H9 (cell line): ENCODE results near the gene PIP5K1A. TPM values are rescaled to one million over a fixed set of nuclear protein-coding genes. Genes with fewer than 3 reads are reported as not detected.

Experiments used
- DNase-seq: peaks from one replicate; pipeline ENCODE4 v3.0.0-alpha.2; 2017
- H2AFZ ChIP-seq: one replicate; pipeline ENCODE4 v1.6.1; 2013; ENCODE audit warnings: mild to moderate bottlenecking, low read length, control low read depth, moderate library complexity
- H2AK5ac ChIP-seq: 2 replicates; pipeline ENCODE4 v1.6.1; 2013; ENCODE audit warnings: low read length, control low read depth, mixed read lengths; ENCODE audit not compliant: insufficient read length
- H2BK120ac ChIP-seq: one replicate; pipeline ENCODE4 v1.6.1; 2013; ENCODE audit warnings: low read depth, mild to moderate bottlenecking, low read length, control low read depth, inconsistent platforms; ENCODE audit not compliant: poor library complexity, severe bottlenecking
- H2BK12ac ChIP-seq: 2 replicates; pipeline ENCODE4 v1.6.1; 2013; ENCODE audit warnings: low read length, control low read depth, mixed read lengths, low read depth; ENCODE audit not compliant: insufficient read length
- H2BK15ac ChIP-seq: 2 replicates; pipeline ENCODE4 v1.6.1; 2013; ENCODE audit warnings: low read depth, low read length, control low read depth
- H2BK20ac ChIP-seq: one replicate; pipeline ENCODE4 v1.6.1; 2013; ENCODE audit warnings: low read depth, mild to moderate bottlenecking, low read length, control low read depth, inconsistent platforms; ENCODE audit not compliant: poor library complexity, severe bottlenecking
- H2BK5ac ChIP-seq: 2 replicates; pipeline ENCODE4 v1.6.1; 2013; ENCODE audit warnings: low read length, control low read depth, mixed read lengths; ENCODE audit not compliant: insufficient read length
- H3K14ac ChIP-seq: 2 replicates; pipeline ENCODE4 v1.6.1; 2013; ENCODE audit warnings: low read length, control low read depth; ENCODE audit not compliant: insufficient read depth
- H3K18ac ChIP-seq: 2 replicates; pipeline ENCODE4 v1.6.1; 2013; ENCODE audit warnings: low read depth, mild to moderate bottlenecking, mixed read lengths, low read length, control low read depth; ENCODE audit not compliant: insufficient read length
- H3K23ac ChIP-seq: 2 replicates; pipeline ENCODE4 v1.6.1; 2013; ENCODE audit warnings: low read length, control low read depth, mixed read lengths, low read depth; ENCODE audit not compliant: insufficient read length
- H3K23me2 ChIP-seq: 2 replicates; pipeline ENCODE4 v1.6.1; 2013; ENCODE audit warnings: low read depth, mild to moderate bottlenecking, mixed read lengths, low read length, control low read depth; ENCODE audit not compliant: insufficient read length, poor library complexity, severe bottlenecking
- H3K27ac ChIP-seq: 2 replicates; pipeline ENCODE4 v1.5.1; 2013; ENCODE audit warnings: low read length, control low read depth, mixed read lengths, low read depth; ENCODE audit not compliant: insufficient read length
- H3K27me3 ChIP-seq: 2 replicates; pipeline ENCODE4 v1.6.1; 2013; ENCODE audit warnings: low read length, control low read depth, inconsistent platforms; ENCODE audit not compliant: insufficient read depth
- H3K4ac ChIP-seq: 2 replicates; pipeline ENCODE4 v1.6.1; 2013; ENCODE audit warnings: low read depth, mild to moderate bottlenecking, control low read depth, inconsistent platforms, low read length, moderate library complexity
- H3K4me1 ChIP-seq: 2 replicates; pipeline ENCODE4 v1.6.1; 2013; ENCODE audit warnings: low read length, control low read depth, inconsistent platforms; ENCODE audit not compliant: insufficient read depth
- H3K4me2 ChIP-seq: 2 replicates; pipeline ENCODE4 v1.6.1; 2013; ENCODE audit warnings: low read length, control low read depth, mixed read lengths; ENCODE audit not compliant: insufficient read length, insufficient read depth
- H3K56ac ChIP-seq: 2 replicates; pipeline ENCODE4 v1.6.1; 2013; ENCODE audit warnings: low read depth, mild to moderate bottlenecking, mixed read lengths, low read length, control low read depth; ENCODE audit not compliant: insufficient read length
- H3K79me1 ChIP-seq: 2 replicates; pipeline ENCODE4 v1.6.1; 2013; ENCODE audit warnings: low read depth, mild to moderate bottlenecking, moderate library complexity, low read length, control low read depth, inconsistent platforms; ENCODE audit not compliant: insufficient read depth, poor library complexity, severe bottlenecking
- H3K79me2 ChIP-seq: 2 replicates; pipeline ENCODE4 v1.6.1; 2013; ENCODE audit warnings: low read length, control low read depth, inconsistent platforms; ENCODE audit not compliant: insufficient read depth
- H3K9ac ChIP-seq: 2 replicates; pipeline ENCODE4 v1.6.1; 2013; ENCODE audit warnings: low read length, control low read depth, mixed read lengths; ENCODE audit not compliant: insufficient read length; ENCODE audit errors: extremely low read depth
- H3K9me3 ChIP-seq: one replicate; pipeline ENCODE4 v1.6.1; 2013; ENCODE audit warnings: low read depth, low read length, inconsistent platforms; ENCODE audit not compliant: control insufficient read depth
- H3T11ph ChIP-seq: one replicate; pipeline ENCODE4 v1.6.1; 2013; ENCODE audit warnings: mild to moderate bottlenecking, low read length, control low read depth, inconsistent platforms
- H4K20me1 ChIP-seq: one replicate; pipeline ENCODE4 v1.6.1; 2013; ENCODE audit not compliant: control insufficient read depth, insufficient read length, insufficient read depth
- H4K5ac ChIP-seq: 2 replicates; pipeline ENCODE4 v1.6.1; 2013; ENCODE audit warnings: low read depth, mild to moderate bottlenecking, mixed read lengths, low read length, control low read depth; ENCODE audit not compliant: insufficient read length
- H4K8ac ChIP-seq: replicated peaks from 2 replicates; pipeline ENCODE4 v1.6.1; 2013; ENCODE audit warnings: low read length, control low read depth, mixed read lengths, low read depth; ENCODE audit not compliant: insufficient read length
- H4K91ac ChIP-seq: 2 replicates; pipeline ENCODE4 v1.6.1; 2013; ENCODE audit warnings: low read depth, mild to moderate bottlenecking, moderate library complexity, mixed read lengths, low read length, control low read depth; ENCODE audit not compliant: insufficient read length
- H3K27ac Mint-ChIP-seq, 3 experiments: 2 replicates in 2 of 3; 3 replicates in 1 of 3; pipeline ENCODE4 v1.8.0; 2020 to 2021; ENCODE audit warnings: mixed read lengths in 3 of 3, mild to moderate bottlenecking in 1 of 3, moderate library complexity in 1 of 3
- H3K27me3 Mint-ChIP-seq: 2 replicates; pipeline ENCODE4 v1.8.0; 2021; ENCODE audit warnings: low read depth, mild to moderate bottlenecking, moderate library complexity, mixed read lengths
- H3K36me3 Mint-ChIP-seq, 3 experiments: 2 replicates in 2 of 3; 3 replicates in 1 of 3; pipeline ENCODE4 v1.8.0; 2020 to 2021; ENCODE audit warnings: low read depth in 3 of 3, mixed read lengths in 3 of 3; ENCODE audit not compliant: insufficient read depth in 1 of 3
- H3K4me1 Mint-ChIP-seq, 2 experiments: 2 replicates each; pipeline ENCODE4 v1.8.0; 2020; ENCODE audit warnings: mixed read lengths in 2 of 2
- H3K4me3 Mint-ChIP-seq, 2 experiments: 2 replicates in 1 of 2; 3 replicates in 1 of 2; pipeline ENCODE4 v1.8.0; 2020 to 2021; ENCODE audit warnings: mild to moderate bottlenecking in 2 of 2, mixed read lengths in 2 of 2, moderate library complexity in 1 of 2
- H3K9me3 Mint-ChIP-seq, 2 experiments: 2 replicates in 1 of 2; 3 replicates in 1 of 2; pipeline ENCODE4 v1.8.0; 2020; ENCODE audit warnings: mild to moderate bottlenecking in 2 of 2, mixed read lengths in 2 of 2, moderate library complexity in 1 of 2
- WGBS: extraction: QIAGEN DNeasy Blood & Tissue Kit; methylation state at CpG from one replicate; pipeline ENCODE4 v1.1.7; 2013; ENCODE audit warnings: missing lambda C conversion rate, low lambda C conversion rate, mixed read lengths; ENCODE audit not compliant: insufficient read length; ENCODE audit errors: extremely low coverage; 5-methylcytosine and 5-hydroxymethylcytosine counted together
- total RNA-seq: library from RNA; stranded (reverse); gene quantifications from 2 replicates; pipeline ENCODE4 v1.2.1, GENCODE V29; 2021
- TF ChIP-seq, protein P1 (sequence below): fragments of 200-600 bp; sonication (generic); conservative IDR thresholded peaks from 3 replicates; pipeline ENCODE4 v1.8.0; 2021; ENCODE audit warnings: antibody characterized with exemption, mild to moderate bottlenecking

Gene PIP5K1A
- total RNA-seq, 1 experiment from 2014 or later, result 94.6 TPM

DNA sequence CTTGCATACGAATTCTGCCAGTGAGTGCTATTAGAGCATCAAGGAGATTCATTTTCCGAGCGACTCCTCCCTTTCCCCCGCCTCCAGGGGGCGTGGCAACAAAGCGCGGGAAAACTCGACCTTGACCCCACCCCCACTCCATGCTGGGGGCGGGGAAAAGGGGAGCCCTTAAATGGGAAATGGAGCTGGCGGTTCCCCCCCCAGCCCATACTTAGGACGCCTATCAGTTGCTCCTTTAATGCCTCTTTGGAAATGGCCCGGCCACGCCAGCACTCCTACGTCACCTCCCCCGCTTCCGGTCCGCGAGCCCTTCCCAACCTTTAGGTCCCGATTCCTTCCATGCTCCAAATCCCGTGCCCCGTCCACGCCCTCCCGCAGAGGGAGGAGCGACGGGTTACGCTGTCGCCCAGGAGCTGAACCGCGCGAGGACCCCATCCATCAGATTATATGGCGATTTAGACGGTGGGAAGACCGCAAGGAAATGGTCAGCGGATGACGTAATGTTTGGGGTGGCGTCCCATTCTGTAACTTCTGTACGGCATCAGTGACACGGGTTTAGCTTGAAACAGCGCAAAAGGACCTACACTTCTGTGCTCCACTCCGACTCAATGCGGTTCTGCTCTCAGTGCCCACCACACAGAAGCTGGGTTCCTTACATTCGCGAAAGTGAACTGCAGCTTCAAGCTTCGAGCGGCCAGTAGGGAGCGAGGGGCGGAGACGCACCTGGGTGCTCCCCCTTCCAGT lies 83.0 kb downstream of the PIP5K1A start:
- H4K20me1 ChIP-seq, result no peaks in the 10 kb centered on the region
- H2BK12ac ChIP-seq, result peak overlapping the region; percentile 78
- TF ChIP-seq, protein P1, sequence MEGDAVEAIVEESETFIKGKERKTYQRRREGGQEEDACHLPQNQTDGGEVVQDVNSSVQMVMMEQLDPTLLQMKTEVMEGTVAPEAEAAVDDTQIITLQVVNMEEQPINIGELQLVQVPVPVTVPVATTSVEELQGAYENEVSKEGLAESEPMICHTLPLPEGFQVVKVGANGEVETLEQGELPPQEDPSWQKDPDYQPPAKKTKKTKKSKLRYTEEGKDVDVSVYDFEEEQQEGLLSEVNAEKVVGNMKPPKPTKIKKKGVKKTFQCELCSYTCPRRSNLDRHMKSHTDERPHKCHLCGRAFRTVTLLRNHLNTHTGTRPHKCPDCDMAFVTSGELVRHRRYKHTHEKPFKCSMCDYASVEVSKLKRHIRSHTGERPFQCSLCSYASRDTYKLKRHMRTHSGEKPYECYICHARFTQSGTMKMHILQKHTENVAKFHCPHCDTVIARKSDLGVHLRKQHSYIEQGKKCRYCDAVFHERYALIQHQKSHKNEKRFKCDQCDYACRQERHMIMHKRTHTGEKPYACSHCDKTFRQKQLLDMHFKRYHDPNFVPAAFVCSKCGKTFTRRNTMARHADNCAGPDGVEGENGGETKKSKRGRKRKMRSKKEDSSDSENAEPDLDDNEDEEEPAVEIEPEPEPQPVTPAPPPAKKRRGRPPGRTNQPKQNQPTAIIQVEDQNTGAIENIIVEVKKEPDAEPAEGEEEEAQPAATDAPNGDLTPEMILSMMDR, result 0 out of 3 replicates have a peak, but pooled peaks have one; percentile 14
- no peaks in the 10 kb centered on the region for H3K4me1 ChIP-seq
- H4K5ac ChIP-seq, result peak overlapping the region; percentile 95
- H3K27me3 ChIP-seq, result no peaks in the 10 kb centered on the region
- WGBS, result no CpG with 5 or more reads among the region's 48 CpGs
- H3K56ac ChIP-seq, result peak overlapping the region; percentile 92
- no peaks in the 10 kb centered on the region for H3K9me3 Mint-ChIP-seq
- peaks cover 19 to 25% of the 10 kb centered on the region in 2 experiments for H3K4me1 Mint-ChIP-seq
- H3T11ph ChIP-seq, result peak overlapping the region; percentile 22
- peak overlapping the region; percentile 98 for H3K27ac ChIP-seq
- peaks cover 20 to 25% (median 20%) of the 10 kb centered on the region in 3 experiments; a peak in 6 of 7 replicates for H3K36me3 Mint-ChIP-seq
- H3K27me3 Mint-ChIP-seq, result peaks cover 9% of the 10 kb centered on the region
- H2BK20ac ChIP-seq, result no peak overlapping the region
- H2AFZ ChIP-seq, result no peak overlapping the region
- H3K79me2 ChIP-seq, result peaks cover 8% of the 10 kb centered on the region; the same call in 1 of the 2 replicates
- peak overlapping the region; percentile 58 for H4K8ac ChIP-seq
- peaks cover 7% of the 10 kb centered on the region for H3K23me2 ChIP-seq
- H3K27ac Mint-ChIP-seq, result peak overlapping the region; percentile 100
- H2BK5ac ChIP-seq, result peak overlapping the region; percentile 71
- peak overlapping the region; percentile 95 to 97 for H3K4me3 Mint-ChIP-seq
- H3K79me1 ChIP-seq, result no peaks in the 10 kb centered on the region
- H3K9me3 ChIP-seq, result no peaks in the 10 kb centered on the region
- no peak overlapping the region; the same call in 1 of the 2 replicates for H3K4ac ChIP-seq
- H2BK120ac ChIP-seq, result peak overlapping the region; percentile 19
- peak overlapping the region; percentile 94 for H3K14ac ChIP-seq
- peak overlapping the region; percentile 98 for H3K18ac ChIP-seq
- H2BK15ac ChIP-seq, result no peak overlapping the region
- peak overlapping the region; percentile 81 for H3K4me2 ChIP-seq
- peak overlapping the region; percentile 90 for H3K9ac ChIP-seq
- no peak overlapping the region for H4K91ac ChIP-seq
- peak overlapping the region; percentile 1 for H3K23ac ChIP-seq
- no peak overlapping the region for H2AK5ac ChIP-seq
- DNase-seq, result peak; percentile 96
